ENCODE data around the gene TNFRSF1A. TPM values are rescaled to one million over a fixed set of nuclear protein-coding genes. Genes with fewer than 3 reads are reported as not detected.

TNFRSF1A gene
- total and polyA plus RNA-seq, 9 of the 15 experiments (the other 6 are each of a cell fraction or from before 2014, with no cell fraction given): 0.76 to 43.5 (median 30.0) TPM

DNA sequence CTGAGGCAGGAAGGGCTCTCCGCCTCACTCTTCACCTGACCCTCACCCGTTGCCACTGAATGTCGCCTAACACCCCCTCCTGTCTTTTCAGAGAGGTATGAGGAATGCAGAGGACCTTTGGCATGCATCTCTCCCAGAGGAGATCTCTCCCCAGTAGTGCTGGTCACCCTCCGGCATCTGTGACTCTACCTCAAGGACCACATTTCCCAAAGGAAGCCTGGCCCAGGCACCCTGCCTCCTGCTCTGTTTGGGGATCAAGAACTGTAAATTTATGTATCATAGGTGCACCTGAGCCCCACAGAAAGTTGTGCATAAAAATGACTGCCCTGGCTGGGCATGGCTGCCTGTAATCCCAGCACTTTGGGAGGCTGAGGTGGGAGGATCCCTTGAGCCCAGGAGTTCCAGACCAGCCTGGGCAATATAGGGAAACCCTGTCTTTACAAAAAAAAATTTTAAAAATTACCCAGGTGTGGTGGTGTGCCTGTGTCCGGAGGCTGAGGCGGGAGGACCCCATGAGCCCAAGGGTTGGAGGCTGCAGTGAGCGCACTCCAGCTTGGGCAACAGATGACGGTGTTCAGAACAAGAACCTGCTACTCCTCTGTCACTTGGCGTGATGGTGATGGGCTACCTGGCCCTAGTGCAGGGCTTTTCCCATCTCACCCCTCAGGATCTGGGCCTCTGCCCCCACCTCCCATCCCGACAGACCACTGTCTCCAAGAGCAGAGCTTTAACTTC is 13.7 kb downstream of the TNFRSF1A start:
- no peak overlapping the region for H2AFZ ChIP-seq (ENCODE audit: low read depth, low read length)
- TF ChIP-seq RBM17 (IDR thresholded peaks at IDR 0.05; ENCODE audit: borderline replicate concordance, low read depth, low read length) (no peak), POLR2A (conservative IDR thresholded peaks at IDR 0.05) (0 out of 2 replicates have a peak, but pooled peaks have one; percentile 25)
- H4K20me1 ChIP-seq (replicated peaks; ENCODE audit: control insufficient read depth, insufficient read depth, low read length): no peaks in the 10 kb centered on the region
- in situ Hi-C loops (cut with MboI): no loop called here
- H3K9me3 ChIP-seq (replicated peaks; ENCODE audit: control insufficient read depth, insufficient read depth, low read depth, low read length): no peaks in the 10 kb centered on the region
- ChIA-PET CTCF (ENCODE audit: low intra/inter-chr PET ratio) (interaction anchor here (0.6 kb wide), 1 partner anchor 212 kb away, joined by 3 read pairs; no protein-coding TSS in a partner anchor), POLR2A (interaction anchor here (0.7 to 3.3 kb wide), 4 partner anchors 9 to 44 kb away, joined by 3 to 38 read pairs (median 4); no protein-coding TSS in a partner anchor)
- H3K9me1 ChIP-seq (ENCODE audit: control insufficient read depth, insufficient read depth, low read length): no peaks in the 10 kb centered on the region
- no peak overlapping the region for H3K27ac ChIP-seq (ENCODE audit: extremely low read depth, low read depth, low read length)
- FAIRE-seq (no peak), DNase-seq (ENCODE audit: extremely low read depth in 1 of 4, low spot score in 3 of 4) (no peak), ATAC-seq (no peak; the same call in 2 of the 3 replicates)
- H3K4me2 ChIP-seq (ENCODE audit: insufficient read depth, low read length): no peak overlapping the region
- intact Hi-C loops (cut with micrococcal nuclease): loop anchor here (5.0 to 10.0 kb wide), 2 partner anchors 94 to 207 kb away; partner anchors contain the start of gene GAPDH
- H3K9ac ChIP-seq (ENCODE audit: insufficient read depth in 1 of 2, low read depth in 2 of 2, low read length in 2 of 2): no peak overlapping the region
- no peaks in the 10 kb centered on the region for H3K27me3 ChIP-seq (ENCODE audit: control insufficient read depth in 2 of 2, insufficient read depth in 2 of 2, low read length in 2 of 2)
- no peak overlapping the region for H3K4me3 ChIP-seq
- no peaks in the 10 kb centered on the region for H3K79me2 ChIP-seq (ENCODE audit: control insufficient read depth, insufficient read depth, low read length)
- TSS peak; percentile 19 for BruUV-seq (replicated peaks)
- peaks cover 11 to 16% of the 10 kb centered on the region in 2 experiments; a peak in 4 of 5 replicates for H3K4me1 ChIP-seq (replicated peaks in 1 of 2; ENCODE audit: control insufficient read depth in 2 of 2, insufficient read depth in 2 of 2, low read length in 2 of 2)
- 84% methylated on average over 5 of the region's 10 CpGs for WGBS (ENCODE audit: insufficient coverage, low coverage, missing lambda C conversion rate)
- peaks cover 44% of the 10 kb centered on the region; the same call in 2 of the 3 replicates for H3K36me3 ChIP-seq (ENCODE audit: control insufficient read depth, insufficient read depth, low read length)

All from K562 (cell line).